Lower lobe of right lung (tissue), 2 donors: ENCODE data around the gene APOA4. TPM values are rescaled to one million over a fixed set of nuclear protein-coding genes. Genes with fewer than 3 reads are reported as not detected.
A peak's percentile ranks its signal among the peaks of the same experiment; 100 is the strongest.

ENCODE experiments used
- ATAC-seq, 2 donors: fragments of 200-7000 bp; cut with Tn5 transposase; one replicate each; pipeline ENCODE4 v1.9.1; 2020 to 2022; ENCODE audit warnings: mild to moderate bottlenecking in 2 of 2, moderate library complexity in 2 of 2
- DNase-seq: peaks from one replicate; pipeline ENCODE4 v3.0.0-alpha.2; 2020
- H3K27ac ChIP-seq: fragments of 200-600 bp; one replicate; pipeline ENCODE4 v1.8.0; 2022
- H3K27me3 ChIP-seq: fragments of 200-600 bp; one replicate; pipeline ENCODE4 v1.8.0; 2022; ENCODE audit warnings: low read depth
- H3K36me3 ChIP-seq: fragments of 200-600 bp; one replicate; pipeline ENCODE4 v1.8.0; 2022; ENCODE audit warnings: mild to moderate bottlenecking
- H3K4me1 ChIP-seq: fragments of 200-600 bp; one replicate; pipeline ENCODE4 v1.8.0; 2022
- H3K4me3 ChIP-seq: fragments of 200-600 bp; one replicate; pipeline ENCODE4 v1.8.0; 2022; ENCODE audit warnings: mild to moderate bottlenecking
- H3K9me3 ChIP-seq: fragments of 200-600 bp; one replicate; pipeline ENCODE4 v1.8.0; 2022
- intact Hi-C: fragments of 100-400 bp; cut with DNase I; formaldehyde crosslinking; loops from one replicate; pipeline ENCODE4 v1.11.0; 2022
- total RNA-seq: library from RNA; stranded (reverse); fragmentation: NEBNext Ultra II Directional; extraction: Animal tissue kit (Norgen Biotek cat#: 25700); gene quantifications from one replicate; pipeline ENCODE4 v1.2.1, GENCODE V29; 2021
- TF ChIP-seq, protein P1 (sequence below): fragments of 200-600 bp; IDR thresholded peaks from one replicate; pipeline ENCODE4 v1.8.0; 2022; ENCODE audit warnings: antibody characterized with exemption, mild to moderate bottlenecking
- donor health status: DM: no; HTN: yes; CAD: no; lungs with severe emphysema.

Gene APOA4
- total RNA-seq, 1 donor from 2014 or later = not detected

DNA sequence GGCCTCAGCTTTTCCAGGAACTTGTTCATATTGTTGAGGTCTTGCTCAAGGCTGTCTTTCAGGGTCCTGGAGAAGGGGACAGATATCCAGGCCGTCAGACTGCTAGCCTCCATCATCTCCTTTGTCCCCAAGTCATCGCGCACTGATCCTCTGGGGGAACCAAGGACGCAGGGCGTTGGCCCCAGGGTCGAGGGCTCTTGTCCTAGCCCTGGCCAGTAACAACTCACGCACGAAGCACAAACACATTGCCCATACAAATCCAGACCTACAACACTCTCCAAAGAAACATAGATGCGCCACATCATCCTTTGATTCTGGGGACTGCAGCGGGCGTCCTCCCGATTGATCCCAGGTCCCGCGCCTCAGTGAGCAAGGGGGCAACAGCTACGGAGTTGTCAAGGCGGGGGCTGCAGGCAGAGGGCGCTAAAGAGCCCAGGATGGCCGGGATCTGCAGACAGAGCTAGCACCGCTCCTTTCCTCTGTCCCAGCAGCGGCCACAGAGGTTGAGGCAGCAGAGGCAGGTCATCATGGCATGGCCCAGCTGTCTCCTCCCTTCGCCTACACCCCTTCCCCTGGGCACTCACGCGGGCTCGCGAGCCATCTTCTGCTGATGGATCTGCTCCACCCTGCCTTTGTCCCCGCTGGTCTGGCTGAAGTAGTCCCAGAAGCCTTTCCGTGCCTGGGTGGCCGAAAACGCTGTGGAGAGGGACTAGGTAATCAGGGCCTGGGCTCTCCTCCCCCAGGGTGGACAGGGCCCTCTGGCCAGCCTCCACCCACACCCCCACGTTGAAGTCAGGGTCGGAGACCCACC is 31.9 kb downstream of the APOA4 start:
- peak overlapping the region; percentile 19 for H3K4me3 ChIP-seq
- H3K27me3 ChIP-seq = no peaks in the 10 kb centered on the region
- no peaks in the 10 kb centered on the region for H3K9me3 ChIP-seq
- DNase-seq = peak; percentile 87
- ATAC-seq = peak; percentile 77 to 79
- H3K36me3 ChIP-seq = peaks cover 6% of the 10 kb centered on the region
- peaks cover 31% of the 10 kb centered on the region for H3K4me1 ChIP-seq
- TF ChIP-seq, protein P1, sequence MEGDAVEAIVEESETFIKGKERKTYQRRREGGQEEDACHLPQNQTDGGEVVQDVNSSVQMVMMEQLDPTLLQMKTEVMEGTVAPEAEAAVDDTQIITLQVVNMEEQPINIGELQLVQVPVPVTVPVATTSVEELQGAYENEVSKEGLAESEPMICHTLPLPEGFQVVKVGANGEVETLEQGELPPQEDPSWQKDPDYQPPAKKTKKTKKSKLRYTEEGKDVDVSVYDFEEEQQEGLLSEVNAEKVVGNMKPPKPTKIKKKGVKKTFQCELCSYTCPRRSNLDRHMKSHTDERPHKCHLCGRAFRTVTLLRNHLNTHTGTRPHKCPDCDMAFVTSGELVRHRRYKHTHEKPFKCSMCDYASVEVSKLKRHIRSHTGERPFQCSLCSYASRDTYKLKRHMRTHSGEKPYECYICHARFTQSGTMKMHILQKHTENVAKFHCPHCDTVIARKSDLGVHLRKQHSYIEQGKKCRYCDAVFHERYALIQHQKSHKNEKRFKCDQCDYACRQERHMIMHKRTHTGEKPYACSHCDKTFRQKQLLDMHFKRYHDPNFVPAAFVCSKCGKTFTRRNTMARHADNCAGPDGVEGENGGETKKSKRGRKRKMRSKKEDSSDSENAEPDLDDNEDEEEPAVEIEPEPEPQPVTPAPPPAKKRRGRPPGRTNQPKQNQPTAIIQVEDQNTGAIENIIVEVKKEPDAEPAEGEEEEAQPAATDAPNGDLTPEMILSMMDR = peak; percentile 93
- intact Hi-C loops = no loop called here
- H3K27ac ChIP-seq = no peak overlapping the region

DNA sequence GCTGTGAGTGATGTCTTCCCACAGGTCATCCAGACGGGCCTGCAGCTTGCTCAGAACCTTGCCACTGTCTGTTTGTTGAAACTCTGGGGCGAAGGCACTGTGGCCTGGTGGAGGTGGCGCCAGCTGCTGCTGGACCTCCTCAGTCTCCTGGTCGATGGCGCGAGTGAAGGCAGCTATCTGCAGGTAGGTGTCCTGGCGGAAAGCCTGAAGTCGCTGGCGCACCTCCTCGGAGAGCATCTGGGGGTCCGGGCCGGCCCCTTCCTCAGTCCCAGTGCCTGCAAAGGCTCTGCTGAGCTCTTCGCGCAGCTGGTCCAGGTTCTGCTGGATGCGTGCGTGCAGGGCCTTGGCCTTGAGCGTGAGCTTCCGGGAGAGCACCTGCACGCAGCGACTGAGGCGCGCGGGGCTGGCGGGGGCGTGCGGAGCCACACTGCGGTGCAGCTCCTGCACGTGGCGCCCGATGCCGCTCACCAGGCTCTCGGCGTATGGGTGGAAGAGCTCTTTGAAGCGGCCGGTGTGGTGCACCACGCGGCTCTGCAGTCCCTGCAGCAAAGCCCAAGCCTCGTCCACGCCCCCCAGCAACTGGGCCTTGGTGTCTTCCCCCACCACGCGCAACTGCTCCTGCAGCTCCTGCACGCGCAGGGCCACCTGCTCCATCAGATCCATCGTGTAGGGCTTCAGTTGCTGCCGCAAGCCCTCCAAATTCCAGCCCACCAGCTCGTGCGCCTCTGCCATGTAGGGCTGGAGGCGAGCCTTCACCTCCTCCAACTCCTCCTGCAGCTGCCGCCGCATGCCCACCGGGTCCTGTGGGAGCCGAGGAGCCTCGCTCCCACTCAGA is 32.7 kb downstream of the APOA4 start:
- Histone ChIP-seq H3K4me1 (peaks cover 31% of the 10 kb centered on the region), H3K36me3 (peaks cover 14% of the 10 kb centered on the region), H3K9me3 (no peaks in the 10 kb centered on the region), H3K4me3 (no peak overlapping the region), H3K27me3 (no peaks in the 10 kb centered on the region), H3K27ac (no peak overlapping the region)
- intact Hi-C loops = no loop called here
- TF ChIP-seq, protein P1 = no peak
- DNase-seq (no peak), ATAC-seq (no peak)

DNA sequence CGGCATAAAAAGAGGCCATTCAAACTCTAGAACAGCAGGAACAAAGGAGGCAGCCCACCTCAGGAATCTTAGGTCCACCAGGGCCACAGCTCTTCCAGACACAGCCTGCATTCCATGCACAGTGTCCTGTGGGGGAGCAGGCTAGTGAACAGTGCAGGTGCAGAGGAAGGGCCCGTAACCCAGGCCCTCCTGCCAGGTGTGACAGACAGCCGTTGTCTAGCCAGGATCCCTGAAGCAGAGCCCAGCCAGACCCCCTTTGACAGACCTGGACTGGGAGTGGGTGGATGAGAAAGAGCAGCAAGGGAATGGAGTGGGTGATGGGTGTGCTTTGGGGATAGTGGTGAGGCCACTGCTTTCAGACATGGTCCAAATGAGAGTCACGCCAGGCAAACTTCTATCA is 34.1 kb downstream of the APOA4 start:
- Histone ChIP-seq H3K4me3 (no peak overlapping the region), H3K27ac (no peak overlapping the region), H3K4me1 (peaks cover 31% of the 10 kb centered on the region), H3K36me3 (peaks cover 28% of the 10 kb centered on the region), H3K9me3 (no peaks in the 10 kb centered on the region), H3K27me3 (no peaks in the 10 kb centered on the region)
- DNase-seq = no peak
- TF ChIP-seq, protein P1 = no peak
- intact Hi-C loops = no loop called here
- no peak for ATAC-seq

DNA sequence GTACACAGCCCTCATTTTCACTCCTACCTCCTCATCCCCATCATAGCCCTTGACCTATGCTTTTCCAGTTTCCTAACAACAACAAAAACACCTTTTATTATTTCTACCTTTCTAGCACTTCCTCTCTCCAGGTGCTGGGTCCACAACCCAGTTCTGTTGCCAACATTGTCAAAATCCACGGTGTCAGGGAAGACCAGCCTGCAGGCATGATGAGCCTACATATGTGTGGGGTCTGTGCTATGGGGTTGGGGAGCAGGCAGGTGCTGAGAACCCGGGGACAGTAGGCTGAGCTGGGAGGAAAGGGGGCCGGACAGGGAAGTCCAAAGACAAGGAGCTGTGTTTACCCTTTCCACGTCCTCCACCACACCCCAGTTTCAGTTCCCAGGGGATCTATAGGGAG is 34.6 kb downstream of the APOA4 start:
- DNase-seq = no peak
- peaks cover 31% of the 10 kb centered on the region for H3K4me1 ChIP-seq
- TF ChIP-seq, protein P1 = no peak
- ATAC-seq = no peak
- peaks cover 33% of the 10 kb centered on the region for H3K36me3 ChIP-seq
- H3K27ac ChIP-seq = peak overlapping the region; percentile 94
- intact Hi-C loops = no loop called here
- H3K27me3 ChIP-seq = no peaks in the 10 kb centered on the region
- H3K9me3 ChIP-seq = no peaks in the 10 kb centered on the region
- peak overlapping the region; percentile 94 for H3K4me3 ChIP-seq

DNA sequence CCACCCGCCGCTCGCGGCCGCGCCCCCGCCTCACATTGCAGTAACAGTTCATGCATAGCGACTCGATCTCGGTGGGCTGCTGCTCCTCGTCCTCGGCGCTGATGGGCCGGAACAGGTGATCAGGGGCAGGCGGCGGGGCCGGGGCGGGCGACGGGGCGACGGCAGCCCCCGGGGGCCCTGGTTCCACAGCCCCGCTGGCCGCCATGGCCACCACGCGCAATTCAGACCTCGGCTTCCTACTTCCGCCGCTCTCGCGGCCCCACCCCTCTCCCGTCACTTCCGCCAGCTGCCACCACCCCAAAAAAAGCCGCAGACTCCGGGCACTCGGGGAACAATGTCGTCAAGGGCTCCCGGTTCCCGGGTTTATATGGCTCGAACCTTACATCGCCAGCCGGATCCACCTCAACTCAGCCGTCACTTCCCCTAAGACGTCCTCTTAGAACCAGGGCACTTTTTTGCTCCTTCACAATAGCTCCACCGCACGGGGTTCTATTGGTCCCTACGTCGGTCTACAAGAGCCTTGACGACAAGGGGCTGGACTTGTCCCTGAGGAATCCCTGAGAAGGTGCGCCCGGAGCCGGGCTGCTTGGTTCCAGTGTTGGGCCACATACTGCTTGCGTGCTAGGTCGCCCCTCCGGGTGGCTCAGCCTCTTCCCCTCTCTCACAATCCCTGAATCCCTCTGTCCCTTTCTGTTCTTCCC is 35.2 kb downstream of the APOA4 start, which contains the start of gene ZPR1:
TSS of gene ZPR1 (minus strand) at position 238 of the 701 bp plus-strand sequence. CDS start at position 205, 33 bp downstream.
- Histone ChIP-seq H3K4me1 (peaks cover 31% of the 10 kb centered on the region), H3K9me3 (no peaks in the 10 kb centered on the region), H3K27ac (peak within 1 kb of the TSS; percentile 94), H3K27me3 (no peaks in the 10 kb centered on the region), H3K4me3 (peak within 1 kb of the TSS; percentile 94), H3K36me3 (peaks cover 39% of the 10 kb centered on the region)
- TF ChIP-seq, protein P1 = no peak
- ATAC-seq (peak; percentile 91 to 96), DNase-seq (peak; percentile 93)
- intact Hi-C loops = no loop called here
